ENCODE measurements around the gene SLC18A2.

SLC18A2 gene

DNA sequence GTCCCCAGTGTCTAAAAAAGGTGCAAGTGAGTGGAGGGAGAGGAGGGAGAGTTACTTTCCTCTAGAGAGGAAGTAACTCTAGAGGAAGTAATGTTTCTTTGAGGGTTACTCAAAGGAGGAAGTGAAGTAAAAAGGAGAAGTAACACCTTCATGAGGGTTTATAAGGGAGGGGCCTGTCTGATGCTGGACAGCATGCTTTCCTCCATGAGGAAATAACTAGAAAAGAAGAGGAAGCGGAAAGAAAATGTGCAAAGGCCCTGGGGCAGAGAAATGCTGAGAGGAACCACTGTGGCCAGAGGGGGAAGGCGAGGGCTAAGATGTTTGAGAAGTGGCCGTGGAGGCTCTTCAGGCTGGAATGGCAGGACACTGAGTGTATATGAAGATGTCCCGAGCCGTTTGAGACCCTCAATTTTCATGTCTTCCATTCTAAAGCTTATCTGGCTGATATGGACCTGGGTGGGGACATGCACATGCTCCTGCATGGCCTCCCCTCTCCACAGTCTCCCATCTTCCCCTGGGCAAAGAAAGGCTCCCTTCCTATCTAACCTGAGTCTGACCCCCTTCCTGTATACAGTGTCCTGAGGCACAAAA lies 3.4 kb upstream of the SLC18A2 start:
- in situ Hi-C loops (cut with MboI; ENCODE audit: low sequenced_read_pairs) = no loop called here

DNA sequence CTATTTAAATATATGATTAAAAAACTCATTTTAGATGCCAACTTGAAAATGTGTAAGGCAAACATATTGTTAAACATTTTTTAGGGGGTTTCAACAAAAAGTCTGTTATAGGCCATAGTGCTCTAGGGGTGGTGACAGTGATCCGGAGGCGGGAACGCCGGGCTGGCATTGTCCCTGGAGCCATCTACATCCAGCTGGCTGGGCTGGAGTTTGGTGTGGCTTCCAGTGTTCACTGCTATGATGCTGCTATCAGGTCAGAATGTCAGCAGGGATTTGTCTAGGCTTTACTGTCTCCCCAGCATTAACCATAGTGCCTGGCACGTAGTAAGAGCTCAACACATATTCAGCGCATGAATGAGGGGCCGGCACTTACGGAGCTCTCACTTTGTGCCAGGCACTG lies 1.9 kb upstream of the SLC18A2 start:
- in situ Hi-C loops (cut with MboI; ENCODE audit: low sequenced_read_pairs) = no loop called here

DNA sequence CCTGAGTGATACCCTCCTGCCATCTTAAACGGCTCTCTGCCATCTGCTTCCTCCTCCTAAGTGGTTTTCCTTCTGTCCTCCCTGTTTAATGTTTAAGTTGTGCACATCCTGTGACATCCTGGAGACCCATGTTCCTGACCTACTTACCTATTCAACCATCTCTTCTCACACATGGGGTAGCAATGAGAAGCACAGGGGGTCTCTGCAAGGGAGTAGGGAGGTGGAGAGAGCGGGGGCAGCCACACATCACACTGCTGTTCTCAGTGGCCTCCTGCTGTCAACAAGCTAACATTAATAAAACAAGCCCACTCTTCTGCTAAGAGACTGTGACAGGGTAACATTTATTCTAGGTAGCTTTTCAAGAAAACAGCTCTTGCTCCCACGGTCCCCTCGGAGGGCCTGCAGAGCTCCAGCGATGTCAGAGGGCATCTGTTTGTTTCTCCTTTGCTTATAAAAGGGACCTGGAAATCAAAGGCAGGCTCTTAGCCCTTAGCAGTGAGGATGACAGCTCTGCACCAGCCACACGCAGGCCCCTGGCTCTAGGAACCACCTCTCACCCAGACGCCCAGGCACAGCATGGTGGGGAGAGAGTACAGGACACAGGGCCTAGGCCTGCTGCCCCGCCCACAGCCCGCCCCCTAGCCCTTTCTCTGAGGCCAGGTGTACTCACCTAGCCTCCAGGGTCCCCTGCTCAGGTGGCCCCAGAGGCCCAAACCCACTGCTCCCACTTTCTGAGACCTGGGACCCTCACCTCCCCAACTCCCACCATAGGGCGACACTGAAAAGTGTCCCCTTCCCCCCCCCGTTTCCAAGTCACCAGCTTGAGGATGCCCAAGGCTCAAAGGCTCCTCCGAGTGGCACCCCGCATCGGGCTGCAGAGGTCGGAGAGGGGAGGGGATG lies 943 bp upstream of the SLC18A2 start:
- in situ Hi-C loops (cut with MboI; ENCODE audit: low sequenced_read_pairs) = no loop called here

DNA sequence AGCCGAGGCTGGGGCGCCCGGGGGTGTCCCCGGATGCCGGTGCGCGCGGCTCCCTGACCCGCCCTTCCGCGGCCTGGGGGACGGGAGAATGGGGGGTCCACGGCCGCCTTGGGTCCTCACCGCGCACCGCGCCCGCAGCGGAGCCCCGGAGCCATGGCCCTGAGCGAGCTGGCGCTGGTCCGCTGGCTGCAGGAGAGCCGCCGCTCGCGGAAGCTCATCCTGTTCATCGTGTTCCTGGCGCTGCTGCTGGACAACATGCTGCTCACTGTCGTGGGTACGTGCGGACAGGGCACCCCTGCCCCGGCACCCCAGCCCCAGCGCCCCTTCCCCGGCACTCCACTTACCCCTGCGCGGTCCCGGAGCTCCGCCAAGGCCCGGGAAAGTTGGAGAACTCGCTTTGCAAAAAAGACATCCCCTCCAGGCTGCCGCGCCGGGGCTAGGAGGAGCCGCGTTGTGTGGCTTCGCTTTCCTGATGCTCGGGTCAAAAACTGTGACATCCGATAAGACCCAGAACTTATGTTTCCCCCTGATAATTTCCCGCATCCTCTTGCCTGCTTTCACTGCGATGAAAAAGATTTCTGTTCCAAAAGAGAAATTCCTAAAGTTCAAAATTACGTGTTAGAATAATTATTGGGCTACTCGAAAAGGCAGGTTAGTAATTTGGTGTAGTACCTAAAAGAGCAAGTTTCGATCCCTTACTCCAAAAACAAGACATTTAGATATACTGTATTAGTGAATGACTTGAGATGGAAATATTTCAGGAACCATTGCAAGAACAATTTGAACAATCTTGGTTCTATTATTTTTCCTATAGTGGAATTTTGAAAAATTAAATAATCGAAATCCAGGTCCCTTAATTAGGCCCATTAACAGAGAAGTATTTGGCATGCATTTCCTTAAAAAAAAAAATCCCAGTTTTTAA lies 888 bp downstream of the SLC18A2 start:
- in situ Hi-C loops (cut with MboI; ENCODE audit: low sequenced_read_pairs) = no loop called here

DNA sequence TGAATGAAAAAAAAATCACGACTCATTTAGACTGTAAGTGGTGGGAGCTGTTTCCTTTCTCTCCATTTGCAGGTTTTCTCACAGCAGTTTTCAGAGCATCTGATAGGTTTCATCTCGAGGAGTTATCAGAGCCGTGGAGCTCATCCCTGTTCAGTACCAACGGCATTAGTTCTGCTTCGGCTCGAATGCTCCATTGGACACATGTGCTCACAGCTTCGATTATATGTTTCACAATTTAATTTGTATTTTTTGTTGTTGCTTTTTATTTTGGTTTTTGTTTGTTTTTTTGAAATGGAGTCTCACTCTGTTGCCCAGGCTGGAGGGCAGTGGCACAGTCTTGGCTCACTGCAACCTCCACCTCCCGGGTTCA lies 1.5 kb downstream of the SLC18A2 start:
- in situ Hi-C loops (cut with MboI; ENCODE audit: low sequenced_read_pairs) = no loop called here

DNA sequence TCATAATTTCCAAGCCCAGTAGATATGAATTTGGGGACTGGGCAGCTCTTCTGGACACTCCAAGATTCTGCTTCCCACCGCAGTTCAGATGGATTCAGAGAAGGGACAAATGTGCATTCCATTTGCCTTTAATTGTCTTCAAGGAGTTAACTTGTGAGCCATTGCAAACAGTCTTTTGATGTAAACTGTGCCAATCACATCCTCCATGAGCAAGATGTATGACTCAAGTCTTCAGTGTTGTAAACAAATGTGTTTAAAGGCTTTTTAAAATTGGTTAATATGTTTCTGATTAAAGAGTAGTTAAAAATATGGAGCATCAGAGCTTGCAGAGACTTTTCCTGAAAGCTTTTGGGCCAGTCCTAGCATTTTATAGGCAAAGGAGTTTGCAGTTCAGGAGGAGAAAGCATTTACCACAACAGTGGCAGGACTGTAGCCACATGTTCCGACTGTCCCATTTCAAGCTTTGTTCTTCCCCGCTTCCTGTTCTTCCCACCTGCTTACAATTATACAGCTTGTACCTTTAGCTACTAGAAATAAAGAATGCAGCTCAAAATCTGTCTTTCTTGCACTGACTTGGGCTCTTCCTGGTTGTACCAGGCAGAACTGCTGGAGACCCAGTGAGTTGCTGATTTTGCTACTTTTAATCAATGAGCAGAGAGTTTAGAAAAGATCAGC lies 6.2 kb downstream of the SLC18A2 start:
- in situ Hi-C loops (cut with MboI; ENCODE audit: low sequenced_read_pairs) = no loop called here

DNA sequence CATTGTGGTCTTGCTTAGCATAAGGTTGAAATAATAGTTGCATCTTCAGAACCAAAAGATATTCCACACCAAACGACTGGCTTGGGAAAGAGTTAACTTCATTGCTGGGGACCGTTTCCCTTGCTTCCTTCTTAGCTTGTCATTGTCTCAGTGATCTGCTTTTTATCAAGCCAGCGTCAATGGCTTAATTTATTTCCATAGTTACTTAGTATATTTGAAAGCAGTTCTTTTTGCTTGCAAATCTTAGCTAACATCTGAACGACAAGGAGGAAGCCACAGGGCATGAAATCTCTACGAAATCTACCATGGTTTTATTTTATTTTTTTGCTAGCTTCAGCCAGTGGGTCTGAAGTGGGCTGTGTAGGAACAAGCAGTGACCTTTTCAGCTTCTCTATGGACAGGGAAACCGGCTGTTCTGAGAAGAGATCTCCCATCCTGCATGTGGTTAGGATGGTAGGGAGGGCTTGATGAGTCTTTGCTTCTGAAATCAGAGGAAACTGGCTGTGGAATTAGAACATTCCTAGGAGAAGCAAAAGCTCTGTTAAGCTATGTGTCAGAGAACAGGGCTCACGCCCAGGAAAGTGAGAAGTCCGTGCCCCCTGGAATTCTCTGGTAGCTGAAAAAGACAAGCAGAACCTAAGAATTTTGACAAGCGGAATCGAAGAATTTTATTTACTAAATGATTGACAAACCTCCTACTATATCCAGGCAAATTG lies 8.0 kb downstream of the SLC18A2 start:
- in situ Hi-C loops (cut with MboI; ENCODE audit: low sequenced_read_pairs) = no loop called here

DNA sequence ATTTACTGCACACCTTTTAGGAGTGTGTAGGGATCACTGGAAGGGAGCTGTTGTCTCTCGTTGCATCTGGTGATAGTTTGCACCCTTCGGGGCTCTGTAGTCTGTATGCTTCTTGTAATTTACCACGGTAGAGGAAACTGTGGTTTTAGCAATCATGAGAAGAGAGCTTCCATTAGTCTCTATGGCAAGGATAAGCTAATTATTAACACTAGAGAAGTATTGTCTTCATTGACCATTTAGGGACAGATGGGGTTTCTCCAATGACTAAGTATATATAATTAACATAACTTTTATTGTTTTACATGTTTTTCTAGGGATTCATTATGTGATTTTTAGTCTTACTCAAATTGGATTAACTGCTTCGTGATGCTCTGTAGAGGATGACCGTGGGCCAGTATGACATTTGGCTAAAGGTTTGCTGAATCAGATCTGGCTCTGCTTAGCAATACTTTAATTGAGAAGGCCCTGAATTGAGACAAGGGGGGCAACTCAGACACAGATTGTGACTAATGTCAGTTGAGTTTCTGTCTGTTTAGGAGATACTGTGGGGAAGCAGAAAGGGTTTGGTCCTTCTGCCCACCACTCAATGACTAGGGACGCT lies 8.7 kb downstream of the SLC18A2 start:
- in situ Hi-C loops (cut with MboI; ENCODE audit: low sequenced_read_pairs) = no loop called here

DNA sequence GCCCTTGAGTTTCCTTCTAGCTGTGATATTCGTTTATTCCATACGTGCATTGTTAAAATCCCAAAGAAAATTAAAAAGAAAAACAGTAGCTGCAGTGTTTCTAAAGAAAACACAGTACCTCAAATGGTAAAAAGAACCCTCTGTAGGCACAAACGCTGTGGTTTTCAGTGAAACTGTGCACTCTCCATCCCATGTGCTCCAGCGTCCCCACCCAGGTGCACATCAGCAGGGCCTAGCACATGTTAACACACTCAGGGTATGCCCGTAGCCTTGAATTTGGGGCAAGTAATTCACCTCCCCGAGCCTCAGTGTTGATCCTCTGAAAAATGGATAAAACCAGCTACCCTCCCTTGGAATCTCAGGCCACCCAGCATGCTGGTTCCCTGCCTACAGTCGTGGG lies 9.5 kb downstream of the SLC18A2 start:
- in situ Hi-C loops (cut with MboI; ENCODE audit: low sequenced_read_pairs) = no loop called here

DNA sequence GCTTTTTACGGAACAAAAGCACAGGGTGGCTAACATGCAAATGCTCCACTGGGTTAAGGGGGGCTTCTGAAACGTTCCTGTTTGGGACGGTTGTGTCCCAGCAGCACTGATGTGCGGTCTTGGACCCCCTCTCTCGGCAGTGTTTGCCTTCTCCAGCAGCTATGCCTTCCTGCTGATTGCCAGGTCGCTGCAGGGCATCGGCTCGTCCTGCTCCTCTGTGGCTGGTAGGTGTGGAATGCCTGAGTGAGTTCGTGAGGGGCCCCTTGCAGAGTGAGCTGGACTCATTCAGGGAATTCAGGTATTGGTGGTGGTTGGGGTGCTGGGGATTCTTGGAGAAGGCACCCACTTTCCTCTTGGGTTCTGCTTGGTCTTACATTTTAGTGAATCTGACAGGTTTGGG lies 13.0 kb downstream of the SLC18A2 start:
- in situ Hi-C loops (cut with MboI; ENCODE audit: low sequenced_read_pairs) = no loop called here

DNA sequence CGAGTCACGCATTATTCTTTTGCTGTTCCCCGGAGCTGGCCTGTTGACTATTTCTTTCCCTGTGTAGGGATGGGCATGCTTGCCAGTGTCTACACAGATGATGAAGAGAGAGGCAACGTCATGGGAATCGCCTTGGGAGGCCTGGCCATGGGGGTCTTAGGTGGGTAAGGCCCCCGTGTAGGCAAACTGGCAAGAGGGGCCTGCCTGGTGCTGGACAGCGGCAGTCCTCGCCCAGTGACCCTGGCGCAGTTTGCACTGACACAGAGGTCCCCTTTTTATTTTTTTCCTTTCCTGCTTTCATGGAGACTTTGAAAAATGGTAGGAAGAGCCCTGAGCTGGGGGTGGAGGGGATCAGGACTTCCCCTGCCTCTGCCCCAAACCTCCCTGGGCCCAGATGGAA lies 13.4 kb downstream of the SLC18A2 start:
- in situ Hi-C loops (cut with MboI; ENCODE audit: low sequenced_read_pairs) = no loop called here

DNA sequence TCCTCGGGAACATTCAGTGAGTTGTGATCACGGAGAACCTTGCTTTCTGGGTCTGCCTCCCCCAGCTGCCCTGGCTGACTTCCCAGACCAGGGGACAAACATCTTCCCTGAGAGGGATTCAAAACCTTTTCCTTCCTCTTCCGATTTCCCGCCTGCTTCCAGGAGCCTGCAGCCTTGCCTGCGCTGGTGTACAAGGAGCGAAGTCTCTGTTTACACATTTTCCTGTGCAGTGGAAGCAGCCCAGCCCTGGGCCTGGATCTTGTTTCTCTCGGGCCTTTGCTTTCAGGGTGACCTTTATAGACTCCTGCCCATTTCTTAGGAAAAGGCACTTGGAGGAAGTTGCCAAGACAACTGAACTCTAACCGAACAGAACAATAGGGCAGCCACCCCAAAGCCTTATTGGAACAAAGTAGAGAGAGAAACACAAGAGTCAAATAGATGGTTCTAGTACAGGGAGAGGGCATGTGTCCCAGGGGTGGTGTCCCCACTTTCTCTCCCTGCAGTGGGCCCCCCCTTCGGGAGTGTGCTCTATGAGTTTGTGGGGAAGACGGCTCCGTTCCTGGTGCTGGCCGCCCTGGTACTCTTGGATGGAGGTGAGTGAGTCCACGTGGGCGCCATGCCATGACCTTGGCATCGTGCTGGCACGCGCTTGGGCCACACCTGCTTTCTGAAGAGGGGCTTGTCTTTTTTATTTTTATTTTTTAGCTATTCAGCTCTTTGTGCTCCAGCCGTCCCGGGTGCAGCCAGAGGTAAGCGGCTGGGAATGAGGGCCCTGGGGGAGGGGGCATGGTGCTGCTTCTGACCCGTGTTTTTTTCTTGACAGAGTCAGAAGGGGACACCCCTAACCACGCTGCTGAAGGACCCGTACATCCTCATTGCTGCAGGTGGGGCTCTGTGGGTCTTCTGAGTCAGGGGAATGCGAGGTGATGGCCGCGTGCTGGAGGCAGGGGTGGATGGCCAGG lies 14.1 kb downstream of the SLC18A2 start:
- in situ Hi-C loops (cut with MboI; ENCODE audit: low sequenced_read_pairs) = no loop called here

DNA sequence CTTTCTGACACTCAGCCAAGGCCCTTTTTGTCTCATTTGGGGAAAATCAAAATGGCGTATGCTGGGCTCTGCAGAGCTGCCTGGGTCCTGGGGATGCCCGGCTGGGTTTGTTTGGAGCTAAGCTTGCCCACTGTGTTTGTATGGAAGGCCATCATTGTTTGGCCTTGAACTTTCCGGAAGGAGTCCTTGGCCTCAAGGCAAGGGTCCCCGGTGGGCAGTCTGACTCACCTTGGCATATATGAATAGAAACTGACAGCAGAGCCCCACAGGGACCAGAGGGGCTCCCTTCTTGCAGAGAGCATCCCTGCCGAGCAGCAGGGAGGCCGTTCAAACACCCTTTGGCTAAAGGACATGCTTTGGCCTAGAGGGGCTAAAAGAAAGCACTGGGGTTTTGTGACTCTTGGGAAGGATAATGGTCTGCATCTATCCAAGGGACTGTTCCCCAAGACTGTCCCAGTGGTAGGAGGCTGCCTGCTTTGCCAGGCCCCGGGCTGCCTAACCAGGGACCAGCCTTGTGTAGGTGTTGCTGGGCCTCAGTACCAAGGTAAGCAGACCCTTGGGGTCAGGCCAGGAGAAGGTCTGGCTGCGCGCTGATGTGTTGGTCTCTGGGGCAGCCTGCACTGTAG lies 15.0 kb downstream of the SLC18A2 start:
- in situ Hi-C loops (cut with MboI; ENCODE audit: low sequenced_read_pairs) = no loop called here

DNA sequence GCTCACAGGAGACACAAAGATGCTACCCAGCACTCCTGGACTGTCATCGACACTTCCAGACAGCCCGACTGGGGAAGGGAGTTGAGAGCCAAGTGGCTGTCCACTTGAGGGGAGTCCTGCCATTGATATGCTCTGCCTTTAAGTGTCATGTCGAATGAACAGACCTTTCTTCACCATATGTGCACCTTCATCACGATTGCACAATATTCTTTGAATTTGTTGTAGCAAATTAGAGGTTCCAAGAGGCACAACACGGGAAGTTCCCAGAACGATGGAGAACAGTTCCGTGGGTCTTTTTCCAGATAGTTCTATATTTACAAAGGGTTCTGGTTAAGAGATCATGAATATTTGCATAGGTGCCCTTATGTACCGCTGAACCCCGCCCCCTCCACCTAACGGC lies 16.0 kb downstream of the SLC18A2 start:
- in situ Hi-C loops (cut with MboI; ENCODE audit: low sequenced_read_pairs) = no loop called here

DNA sequence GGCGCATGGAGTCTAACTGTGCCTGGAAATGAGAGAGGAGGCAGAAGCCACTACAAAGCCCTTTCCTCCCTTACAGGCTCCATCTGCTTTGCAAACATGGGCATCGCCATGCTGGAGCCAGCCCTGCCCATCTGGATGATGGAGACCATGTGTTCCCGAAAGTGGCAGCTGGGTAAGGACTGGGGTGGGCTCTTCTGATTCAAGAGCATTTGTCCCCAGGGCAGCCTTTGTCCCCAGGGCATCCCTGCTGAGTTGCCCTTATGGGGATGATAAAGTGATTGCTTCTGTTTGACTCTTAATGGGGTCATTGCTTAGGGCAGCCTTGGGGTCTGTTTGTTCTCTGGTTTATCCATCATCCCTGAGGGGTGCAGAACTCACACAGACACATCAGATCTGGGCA lies 16.8 kb downstream of the SLC18A2 start:
- in situ Hi-C loops (cut with MboI; ENCODE audit: low sequenced_read_pairs) = no loop called here

DNA sequence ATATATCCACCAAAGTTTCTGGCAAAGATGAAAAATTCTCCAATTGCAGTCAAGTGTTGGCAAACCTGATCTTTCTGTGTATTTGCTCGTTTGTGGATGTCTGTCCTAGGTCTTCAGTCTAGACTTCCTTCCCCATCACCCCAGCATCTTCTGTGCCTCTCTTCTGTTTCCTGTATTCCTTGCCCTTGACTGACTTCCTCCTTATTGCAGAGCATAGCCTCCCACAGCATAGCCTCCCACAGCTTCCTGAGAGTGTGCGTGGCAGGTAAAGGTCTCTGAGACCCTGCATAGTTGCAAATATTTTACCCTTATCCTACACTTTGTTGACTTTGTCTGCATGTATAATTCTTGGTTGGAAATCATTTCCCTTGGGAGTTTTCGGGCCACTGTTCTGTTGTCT lies 18.4 kb downstream of the SLC18A2 start:
- in situ Hi-C loops (cut with MboI; ENCODE audit: low sequenced_read_pairs) = no loop called here

DNA sequence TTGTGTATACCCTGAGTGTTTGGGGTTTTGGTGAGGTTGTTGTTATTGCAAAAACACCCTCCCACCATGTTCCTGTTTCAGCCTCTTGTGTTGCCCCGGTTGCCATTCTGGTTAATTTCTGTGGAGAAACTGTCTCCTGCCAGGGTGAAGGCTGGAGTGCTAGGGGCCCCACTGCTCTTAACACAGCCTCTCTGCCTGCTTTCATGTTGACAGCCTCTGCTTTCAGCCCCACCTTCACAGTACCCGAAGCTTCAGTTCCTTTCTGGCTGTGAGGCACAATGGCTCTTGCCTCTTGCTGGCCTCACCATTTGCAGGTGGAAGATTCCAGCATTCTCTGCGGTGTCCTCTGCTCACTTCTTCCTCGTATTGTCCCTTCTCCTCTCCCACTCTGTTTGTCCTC lies 19.2 kb downstream of the SLC18A2 start:
- in situ Hi-C loops (cut with MboI; ENCODE audit: low sequenced_read_pairs) = no loop called here

DNA sequence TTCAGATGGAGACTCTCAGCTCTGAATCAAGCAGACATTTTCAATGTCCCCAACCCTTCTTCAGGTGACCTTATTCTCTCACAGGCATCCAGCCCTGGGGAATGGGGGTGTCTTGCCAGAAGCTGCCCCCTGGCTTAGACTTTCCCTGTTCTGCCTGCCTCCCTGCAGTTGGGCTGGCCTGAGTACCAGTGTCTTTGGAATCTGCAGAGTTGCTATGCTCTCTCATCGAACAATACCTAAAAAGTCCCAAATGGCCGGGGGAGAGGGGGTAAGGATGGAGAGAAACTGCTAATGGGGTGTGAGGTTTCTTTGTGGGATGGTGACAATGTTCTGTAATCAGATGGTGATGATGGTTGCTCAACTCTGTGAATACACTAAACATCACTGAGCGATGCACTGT lies 20.6 kb downstream of the SLC18A2 start:
- in situ Hi-C loops (cut with MboI; ENCODE audit: low sequenced_read_pairs) = no loop called here
